Right lobe of liver (tissue), 6 donors: ENCODE measurements around the gene SPATA16. TPM values are rescaled to one million over a fixed set of nuclear protein-coding genes. Genes with fewer than 3 reads are reported as not detected.
A peak's percentile ranks its signal among the peaks of the same experiment; 100 is the strongest.

Source experiments
- ATAC-seq, 4 donors: fragments of 200-7000 bp; cut with Tn5 transposase; one replicate each; pipeline ENCODE4 v1.9.1; 2020; ENCODE audit warnings: mild to moderate bottlenecking in 4 of 4, moderate library complexity in 4 of 4
- DNase-seq, 3 donors: peaks; one replicate each; pipeline ENCODE4 v3.0.0-alpha.2; 2020
- H3K27ac ChIP-seq, 3 donors: fragments of 200-600 bp; one replicate each; pipeline ENCODE4 v1.8.0; 2022
- H3K27me3 ChIP-seq, 2 donors: fragments of 200-600 bp; one replicate each; pipeline ENCODE4 v1.8.0; 2022
- H3K36me3 ChIP-seq, 4 donors: fragments of 200-600 bp; sonication (generic) in 1 of 4; one replicate each; pipeline versions ENCODE4 v1.5.1 to v1.8.0; 2017 to 2022; ENCODE audit warnings: control low read depth in 1 of 4
- H3K4me1 ChIP-seq, 4 donors: fragments of 200-600 bp; sonication (generic) in 1 of 4; one replicate each; pipeline versions ENCODE4 v1.5.1 to v1.8.0; 2017 to 2022; ENCODE audit warnings: control low read depth in 1 of 4
- H3K4me3 ChIP-seq, 3 donors: fragments of 200-600 bp; one replicate each; pipeline ENCODE4 v1.8.0; 2022
- H3K9me3 ChIP-seq, 4 donors: fragments of 200-600 bp; sonication (generic) in 1 of 4; one replicate each; pipeline versions ENCODE4 v1.5.1 to v1.8.0; 2017 to 2022; ENCODE audit warnings: control low read depth in 1 of 4
- CTCF ChIP-seq, 4 donors: fragments of 200-600 bp in 3 of 4; fragments of 450-650 bp in 1 of 4; IDR thresholded peaks; one replicate each; pipeline versions ENCODE4 v1.5.1 to v1.8.0; 2016 to 2022; ENCODE audit warnings: antibody characterized with exemption in 4 of 4, mild to moderate bottlenecking in 2 of 4
- POLR2A ChIP-seq: fragments of 450-650 bp; IDR thresholded peaks from one replicate; pipeline ENCODE4 v1.6.1; 2017; ENCODE audit warnings: antibody characterized with exemption, mild to moderate bottlenecking
- WGBS: methylation state at CpG from one replicate; pipeline ENCODE4 v1.1.6; 2018; ENCODE audit warnings: low coverage, low lambda C conversion rate; ENCODE audit not compliant: insufficient coverage; ENCODE audit errors: missing lambda C conversion rate; 5-methylcytosine and 5-hydroxymethylcytosine counted together
- intact Hi-C, 2 donors: fragments of 100-400 bp; cut with DNase I; formaldehyde crosslinking; loops; one replicate each; pipeline versions ENCODE4 v1.11.2 to v1.14.1; 2022
- total RNA-seq, 6 experiments: library from RNA; depleted of rRNA in 2 of 6; stranded (reverse); fragments of >200 nt in 2 of 6; fragmentation: NEBNext Ultra II Directional in 3 of 6; extraction: Animal tissue kit (Norgen Biotek cat#: 25700) in 3 of 6; gene quantifications; one replicate each; pipeline versions ENCODE4 v1.1.0 to v1.2.4, GENCODE V29; 2016 to 2023
- donor health status: DM: no; HTN: yes; CAD: no.
- donor health status: DM: no; HTN: no; CAD: no.
- donor health status: DM: no; HTN: no; CAD: no.
- donor health status: DM: no; HTN: yes; CAD: no.
- donor health status: DM: no; HTN: yes; CAD: no.

Gene SPATA16
- total RNA-seq, 6 experiments from 2014 or later: not detected

- WGBS: 71% methylated on average over 3 of the region's 3 CpGs
- H3K36me3 ChIP-seq: no peaks in the 10 kb centered on the region
- no peak for TF ChIP-seq CTCF (IDR thresholded peaks at IDR 0.05)
- no peak for TF ChIP-seq POLR2A
- no peaks in the 10 kb centered on the region for H3K9me3 ChIP-seq
- intact Hi-C loops: no loop called here
- ATAC-seq (no peak), DNase-seq (no peak)
- H3K27me3 ChIP-seq: no peaks in the 10 kb centered on the region
- no peak overlapping the region for H3K4me3 ChIP-seq
- no peak overlapping the region for H3K27ac ChIP-seq
- no peaks in the 10 kb centered on the region for H3K4me1 ChIP-seq
These were observed 216.5 kb downstream of the SPATA16 start for GRCh38 chr3:172924546-172924945.

GRCh38 chr3:172919297-172919683, 221.7 kb downstream of the SPATA16 start:
- intact Hi-C loops: no loop called here
- Histone ChIP-seq H3K36me3 (no peaks in the 10 kb centered on the region), H3K4me1 (peaks cover 0 to 4% (median 0%) of the 10 kb centered on the region in 4 donors), H3K27ac (peak overlapping the region in 1 of 3 donors; percentile 52), H3K27me3 (no peaks in the 10 kb centered on the region), H3K4me3 (no peak overlapping the region), H3K9me3 (no peaks in the 10 kb centered on the region)
- ATAC-seq: peak in 1 of 4 donors; percentile 59
- no peak for DNase-seq
- TF ChIP-seq CTCF (IDR thresholded peaks at IDR 0.05) (no peak), POLR2A (no peak)
- WGBS: 39% methylated on average over 2 of the region's 2 CpGs

- H3K4me1 ChIP-seq: peaks cover 0 to 4% (median 0%) of the 10 kb centered on the region in 4 donors
- TF ChIP-seq POLR2A: no peak
- TF ChIP-seq CTCF (IDR thresholded peaks at IDR 0.05): no peak
- peak in 1 of 4 donors; percentile 14 for ATAC-seq
These were observed 222.3 kb downstream of the SPATA16 start for GRCh38 chr3:172918568-172919296.

GRCh38 chr3:172918165-172918564, 222.9 kb downstream of the SPATA16 start:
- TF ChIP-seq CTCF (IDR thresholded peaks at IDR 0.05) (no peak), POLR2A (no peak)
- Histone ChIP-seq H3K4me3 (no peak overlapping the region), H3K9me3 (no peaks in the 10 kb centered on the region), H3K27me3 (no peaks in the 10 kb centered on the region), H3K4me1 (peaks cover 0 to 4% (median 0%) of the 10 kb centered on the region in 4 donors), H3K36me3 (no peaks in the 10 kb centered on the region), H3K27ac (peak overlapping the region in 1 of 3 donors; percentile 57)
- intact Hi-C loops: no loop called here
- peak; percentile 62 to 82 (median 72) for ATAC-seq
- WGBS: 5% methylated on average over 3 of the region's 3 CpGs
- peak in 1 of 3 donors; percentile 27 for DNase-seq

More at GRCh38 chr3:172918568-172919296, 222.3 kb downstream of the SPATA16 start:
- H3K27ac ChIP-seq: peak overlapping the region in 1 of 3 donors; percentile 52
- no peaks in the 10 kb centered on the region for H3K27me3 ChIP-seq
- H3K4me3 ChIP-seq: no peak overlapping the region
- no peak for DNase-seq
- no peaks in the 10 kb centered on the region for H3K9me3 ChIP-seq
- no peaks in the 10 kb centered on the region for H3K36me3 ChIP-seq
- 41% methylated on average over 3 of the region's 3 CpGs for WGBS
- intact Hi-C loops: no loop called here
